ENCODE measurements around the gene C16orf89.

DNA sequence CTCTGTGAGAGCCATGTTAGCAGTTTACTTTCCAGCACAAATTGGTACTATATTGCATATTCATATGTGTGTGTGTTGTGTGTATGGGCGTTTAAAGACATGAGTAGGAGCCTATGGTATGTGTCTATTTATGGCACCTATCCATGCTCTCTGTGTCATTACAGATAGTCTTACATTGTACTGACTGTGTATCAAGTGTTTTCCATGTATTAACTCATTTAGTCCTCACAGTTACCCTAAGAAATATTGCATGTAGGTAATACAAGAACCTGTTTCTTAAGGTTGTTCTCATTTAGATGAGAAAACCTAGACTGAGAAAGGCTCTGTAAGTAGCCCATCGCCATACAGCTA lies 7.5 kb upstream of the C16orf89 start:
- TF ChIP-seq, protein P1, sequence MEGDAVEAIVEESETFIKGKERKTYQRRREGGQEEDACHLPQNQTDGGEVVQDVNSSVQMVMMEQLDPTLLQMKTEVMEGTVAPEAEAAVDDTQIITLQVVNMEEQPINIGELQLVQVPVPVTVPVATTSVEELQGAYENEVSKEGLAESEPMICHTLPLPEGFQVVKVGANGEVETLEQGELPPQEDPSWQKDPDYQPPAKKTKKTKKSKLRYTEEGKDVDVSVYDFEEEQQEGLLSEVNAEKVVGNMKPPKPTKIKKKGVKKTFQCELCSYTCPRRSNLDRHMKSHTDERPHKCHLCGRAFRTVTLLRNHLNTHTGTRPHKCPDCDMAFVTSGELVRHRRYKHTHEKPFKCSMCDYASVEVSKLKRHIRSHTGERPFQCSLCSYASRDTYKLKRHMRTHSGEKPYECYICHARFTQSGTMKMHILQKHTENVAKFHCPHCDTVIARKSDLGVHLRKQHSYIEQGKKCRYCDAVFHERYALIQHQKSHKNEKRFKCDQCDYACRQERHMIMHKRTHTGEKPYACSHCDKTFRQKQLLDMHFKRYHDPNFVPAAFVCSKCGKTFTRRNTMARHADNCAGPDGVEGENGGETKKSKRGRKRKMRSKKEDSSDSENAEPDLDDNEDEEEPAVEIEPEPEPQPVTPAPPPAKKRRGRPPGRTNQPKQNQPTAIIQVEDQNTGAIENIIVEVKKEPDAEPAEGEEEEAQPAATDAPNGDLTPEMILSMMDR (IDR thresholded peaks at IDR 0.05): no peak
- TF ChIP-seq POLR2A (IDR thresholded peaks at IDR 0.05): no peak

Measured in body of pancreas (tissue), 4 donors.